Dermis microvascular lymphatic vessel endothelial cell (primary cell): ENCODE measurements around the gene STAT4. TPM values are rescaled to one million over a fixed set of nuclear protein-coding genes. Genes with fewer than 3 reads are reported as not detected.

ENCODE experiments used
- DNase-seq, 2 donors: peaks; one replicate each; pipeline versions ENCODE4 v3.0.0 to v3.0.0-alpha.2; 2010; ENCODE audit warnings: low read depth in 2 of 2
- total RNA-seq: library from RNA; depleted of rRNA; stranded (reverse); fragments of >200 nt; gene quantifications from 2 replicates; pipeline ENCODE4 v1.2.1, GENCODE V29; 2014

The STAT4 gene
- total RNA-seq, 1 donor from 2014 or later = 0.13 TPM

DNA sequence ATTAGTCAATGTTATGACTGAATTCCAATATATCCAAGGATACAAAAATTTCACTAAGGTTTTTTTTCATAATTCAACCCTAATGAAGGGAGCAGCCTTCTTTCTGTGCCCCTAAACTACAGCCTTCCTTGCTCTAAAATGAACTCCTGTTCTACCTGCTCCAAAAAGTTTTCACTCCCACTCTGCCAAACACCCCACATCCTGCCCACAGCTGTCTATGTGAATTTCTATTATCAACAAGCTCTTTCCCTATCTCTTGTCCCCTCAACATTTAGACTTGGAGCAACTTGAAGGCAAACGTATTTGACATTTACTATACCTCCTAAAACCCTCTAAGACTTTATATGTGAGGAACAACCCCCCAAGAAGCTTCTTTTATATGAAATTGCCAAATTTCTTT is 2.5 kb downstream of the STAT4 start:
- DNase-seq = no peak

DNA sequence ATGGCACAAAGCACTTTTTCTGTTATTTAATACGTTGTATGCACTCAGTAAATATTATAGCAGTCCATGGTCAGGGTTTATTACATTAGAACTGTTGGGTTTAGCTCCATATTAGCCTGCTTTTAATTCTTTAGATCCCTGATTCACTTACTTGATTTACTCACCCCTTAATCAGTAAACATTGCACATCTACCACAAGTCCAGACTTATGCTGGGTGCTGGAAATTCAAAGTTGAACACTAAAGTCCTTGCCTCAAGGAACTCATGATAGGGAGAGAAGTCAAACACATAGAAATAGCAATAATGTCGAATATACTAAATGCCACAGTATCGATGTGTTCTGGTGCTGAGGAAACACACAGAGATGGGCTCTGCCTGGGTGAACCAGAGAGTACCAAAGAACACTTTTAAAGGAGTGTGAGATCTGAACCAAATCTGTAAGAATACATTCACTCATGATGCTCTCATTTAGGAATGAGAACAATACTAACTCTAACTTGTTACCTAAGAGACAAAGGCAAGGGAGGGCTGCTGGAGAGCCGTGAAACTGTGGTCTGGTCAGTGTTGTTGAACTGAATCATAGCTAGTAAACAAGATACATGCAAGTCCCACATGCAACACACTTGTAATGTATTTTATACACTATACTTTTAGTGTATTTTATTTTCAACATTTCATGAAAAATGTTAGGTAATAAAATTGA is 4.9 kb downstream of the STAT4 start:
- no peak for DNase-seq

DNA sequence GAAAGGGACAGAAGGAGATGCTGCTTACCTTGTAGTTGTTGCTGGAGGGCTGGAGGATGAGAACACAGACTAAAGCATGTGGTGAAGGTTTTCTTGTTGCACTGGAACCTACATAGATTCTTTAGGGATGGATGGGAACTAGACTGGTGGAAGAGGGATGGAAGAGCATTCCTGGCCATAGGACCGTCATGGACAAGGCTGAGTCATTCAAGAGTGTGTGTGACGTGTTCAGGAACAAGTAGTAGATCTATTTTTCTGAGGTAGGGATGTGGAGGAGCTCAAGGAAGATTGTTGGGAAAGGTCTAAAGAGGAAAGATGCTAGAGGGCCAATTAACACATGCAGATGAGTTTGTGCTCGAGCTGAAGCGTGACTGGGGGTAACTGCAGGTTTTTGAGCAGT is 6.6 kb downstream of the STAT4 start:
- no peak for DNase-seq

DNA sequence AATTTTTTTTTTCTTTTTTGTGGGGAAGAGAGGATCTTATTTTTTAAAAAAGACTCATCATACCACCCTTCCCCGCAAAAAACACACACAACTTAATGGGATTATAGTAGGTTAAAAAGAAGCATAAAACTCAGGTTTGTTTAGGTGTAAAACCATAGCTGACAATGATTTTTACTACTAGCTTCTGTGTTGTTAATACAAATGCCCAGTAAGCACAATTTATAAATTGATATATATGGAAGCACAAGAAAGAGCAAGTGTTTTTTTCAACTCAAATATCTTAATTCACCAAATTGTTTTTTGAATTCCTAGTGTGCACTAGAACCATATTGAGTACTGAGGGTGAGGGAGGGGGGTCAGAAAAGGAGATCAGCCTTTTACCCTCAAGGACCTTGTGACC is 7.0 kb downstream of the STAT4 start:
- no peak for DNase-seq

DNA sequence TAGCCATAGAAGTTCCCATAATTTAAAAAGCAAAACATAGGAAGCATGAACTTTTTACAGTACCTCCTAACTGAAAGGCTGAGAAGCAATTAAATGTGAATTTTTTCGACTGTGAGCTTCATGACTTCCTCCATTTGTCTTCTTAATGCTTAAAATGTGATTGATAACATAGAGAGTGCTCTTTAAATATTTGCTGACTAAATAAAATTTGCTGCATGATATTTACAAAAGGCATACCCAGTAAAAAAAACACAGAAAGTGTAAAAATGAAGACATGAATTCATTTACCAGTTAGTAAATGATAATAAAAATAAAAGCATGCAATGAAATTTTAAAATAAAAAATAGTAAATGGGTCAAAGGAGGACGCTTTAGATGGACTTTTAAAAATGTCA is 21.9 kb downstream of the STAT4 start:
- DNase-seq = no peak

DNA sequence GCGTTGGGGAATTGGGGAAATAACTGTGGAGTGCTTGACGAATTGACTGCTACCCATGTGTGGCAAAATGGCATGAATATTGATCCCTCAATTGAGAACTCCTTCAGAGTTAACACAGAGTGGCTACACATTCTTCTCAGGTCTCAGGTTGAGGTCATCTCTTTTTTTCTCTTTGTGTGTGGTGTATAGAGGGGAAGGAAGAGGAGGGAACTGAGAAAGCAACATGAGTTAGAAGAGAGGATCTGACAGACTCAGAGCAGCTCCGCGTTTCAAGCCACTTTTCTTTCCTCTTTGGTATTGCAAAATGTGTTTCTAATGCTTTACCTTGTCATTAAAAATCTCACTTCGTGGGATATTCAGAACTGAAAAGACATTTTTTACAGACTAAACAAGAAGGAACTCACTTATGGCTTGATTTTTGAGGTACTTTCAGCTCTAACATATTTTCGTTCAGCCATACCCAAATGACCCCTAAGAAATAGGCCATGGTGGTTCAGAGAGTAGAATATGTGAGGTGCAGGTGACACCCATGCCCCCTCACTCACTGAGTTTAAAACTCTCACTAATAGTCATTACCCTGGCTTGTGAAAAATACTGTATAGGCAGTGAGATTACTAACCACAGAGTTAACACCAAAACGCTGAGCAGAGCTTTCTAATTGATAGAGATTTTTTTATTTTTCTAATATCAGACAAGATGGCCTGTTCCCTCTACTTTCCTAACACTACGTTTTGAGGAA is 22.5 kb downstream of the STAT4 start:
- DNase-seq = no peak

DNA sequence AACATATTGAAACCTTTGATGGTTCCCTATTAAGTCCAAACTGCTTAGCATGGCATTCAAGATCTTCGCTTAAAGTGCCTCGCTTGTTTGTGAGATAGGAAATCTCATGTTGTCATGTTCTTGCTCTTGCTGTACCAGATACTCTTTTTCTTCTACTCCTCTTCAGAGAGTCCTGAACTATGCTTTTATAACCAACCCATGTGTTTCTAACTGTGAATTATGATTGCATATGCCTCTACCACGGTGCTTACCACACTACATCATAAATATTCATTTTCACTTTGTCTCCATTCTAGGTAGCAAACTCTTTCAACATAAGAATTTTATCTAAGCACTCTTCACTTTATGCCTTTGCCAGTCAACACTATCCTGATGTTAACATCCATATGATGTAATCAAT is 23.6 kb downstream of the STAT4 start:
- no peak for DNase-seq

DNA sequence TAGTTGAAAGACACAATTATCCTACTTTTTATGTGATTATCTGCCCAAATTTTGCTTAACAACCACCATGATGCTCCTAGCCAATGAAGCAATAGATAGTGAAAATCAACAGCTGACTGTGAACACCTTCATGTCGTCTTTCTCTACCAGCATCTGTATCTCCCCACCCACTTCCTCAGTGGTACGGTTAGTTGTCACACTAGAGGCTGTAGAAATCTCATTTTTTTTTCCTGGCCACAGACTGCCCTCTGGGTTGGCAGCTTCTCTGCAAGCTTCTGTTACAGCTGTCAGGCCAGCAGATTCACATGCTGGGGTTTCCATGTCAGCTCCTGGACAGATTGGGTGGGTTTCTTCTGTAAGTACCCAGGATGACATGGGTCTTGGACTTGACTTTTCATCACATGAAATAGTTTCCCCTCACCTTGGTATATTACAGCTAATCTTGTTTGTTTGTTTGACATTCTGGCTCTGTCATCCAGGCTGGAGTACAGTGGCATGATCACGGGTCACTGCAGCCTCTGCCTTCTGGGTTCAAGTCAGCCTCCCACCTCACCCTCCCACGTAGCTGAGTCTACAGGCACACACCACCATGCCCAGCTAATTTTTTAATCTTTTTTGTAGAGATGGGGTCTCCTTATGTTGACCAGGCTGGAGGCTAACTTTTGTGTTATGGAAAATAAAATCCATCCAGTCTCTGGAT is 24.3 kb downstream of the STAT4 start:
- DNase-seq = no peak

DNA sequence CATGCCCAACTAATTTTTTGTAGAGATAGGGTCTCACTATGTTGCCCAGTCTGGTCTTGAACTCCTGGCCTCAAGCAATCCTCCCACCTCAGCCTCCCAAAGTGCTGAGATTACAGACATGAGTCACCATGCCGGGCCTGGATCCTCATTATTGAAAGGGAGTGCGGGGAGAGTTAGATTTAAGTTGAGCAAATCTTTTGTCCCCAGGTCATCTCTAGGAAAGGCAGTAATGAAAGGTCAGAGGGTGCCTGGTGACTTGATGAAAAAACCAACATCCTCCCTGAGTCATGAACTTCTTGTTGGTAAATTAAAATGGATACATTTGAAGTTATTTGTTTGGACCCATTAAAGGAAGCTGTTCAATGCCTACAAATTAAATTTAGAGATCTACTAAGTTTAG is 25.1 kb downstream of the STAT4 start:
- DNase-seq = no peak

DNA sequence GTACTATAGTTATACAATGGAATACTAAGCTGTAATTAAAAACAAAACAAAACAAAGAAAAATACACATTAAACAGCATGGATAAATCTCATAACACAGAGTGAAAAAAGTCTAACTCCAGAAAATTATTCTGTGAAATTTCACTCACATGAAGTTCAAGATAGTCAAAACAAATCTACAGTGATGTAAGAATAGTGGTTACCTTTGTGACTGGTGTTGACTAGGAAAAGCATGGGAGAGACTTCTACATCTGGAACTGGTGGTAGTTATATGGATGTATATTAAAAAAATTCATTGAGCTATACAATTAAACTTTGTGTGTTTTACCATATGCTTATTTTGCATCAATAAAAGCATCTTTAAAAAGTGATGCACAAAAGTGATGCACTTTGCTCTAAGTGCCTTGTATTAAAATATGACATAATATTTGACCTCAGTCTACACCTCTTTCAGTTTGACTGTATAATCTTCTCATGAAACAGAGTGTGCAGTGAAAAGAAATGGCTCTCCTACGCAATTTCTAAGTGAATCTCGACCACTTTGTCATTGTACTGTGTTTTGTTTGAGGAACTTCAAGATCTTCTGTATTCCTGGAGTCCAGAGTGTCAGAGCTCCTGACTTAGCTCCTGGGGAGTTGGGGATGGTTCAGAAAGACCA is 28.0 kb downstream of the STAT4 start:
- no peak for DNase-seq

DNA sequence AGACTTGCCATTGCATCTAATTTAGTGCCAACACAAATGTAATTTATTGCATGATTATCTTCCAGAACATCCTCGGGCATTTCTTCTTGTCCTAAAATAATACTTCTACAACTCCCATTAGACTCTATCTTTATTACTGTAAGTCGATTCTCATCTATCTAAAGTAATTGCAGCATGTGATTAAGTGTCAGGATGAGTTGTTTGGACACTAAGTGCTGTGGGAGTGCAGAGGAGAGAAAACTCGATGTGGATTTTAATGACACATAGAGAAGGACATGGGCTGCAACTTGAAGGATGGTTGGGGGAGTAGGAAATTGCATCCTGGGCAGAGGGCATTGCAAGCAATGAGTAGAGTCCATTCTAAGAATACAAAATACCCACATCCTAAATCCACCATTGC is 33.5 kb downstream of the STAT4 start:
- DNase-seq = no peak

DNA sequence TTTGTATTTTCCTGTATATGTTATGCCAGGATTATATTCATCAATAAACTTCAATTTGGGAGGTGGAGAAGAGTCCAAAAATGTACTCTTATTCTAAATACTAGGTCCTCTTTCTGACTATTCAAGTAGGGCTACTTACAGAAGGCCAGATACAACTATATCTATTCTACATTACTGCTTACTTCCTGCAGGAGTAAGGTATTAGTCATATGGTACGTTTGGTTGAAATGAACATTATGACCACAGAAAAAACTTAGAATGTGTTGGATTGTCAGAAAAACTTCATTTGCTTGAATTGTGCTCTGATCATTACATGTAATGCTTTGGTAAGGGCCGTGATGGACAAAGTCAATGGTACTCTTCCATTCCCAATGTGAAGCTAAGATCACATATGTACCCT is 35.0 kb downstream of the STAT4 start:
- DNase-seq = no peak

DNA sequence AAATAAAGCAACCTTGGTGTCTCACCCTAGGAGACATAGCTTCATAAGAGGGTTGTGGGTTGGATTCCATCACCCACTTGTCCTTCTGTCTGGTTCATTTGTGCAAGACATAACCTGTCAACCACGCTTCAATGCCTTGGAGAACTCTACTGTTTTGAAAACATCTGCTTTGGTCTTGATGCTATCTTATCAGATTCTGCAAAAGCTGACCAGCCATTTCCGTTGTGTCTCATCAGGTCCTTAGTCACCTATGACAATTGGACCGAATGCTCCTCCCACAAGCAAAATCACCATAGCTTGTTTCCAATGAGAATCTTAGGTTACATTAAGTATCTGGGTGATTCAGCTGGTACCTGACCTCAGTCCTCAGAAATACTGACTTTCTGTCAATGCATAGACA is 35.4 kb downstream of the STAT4 start:
- no peak for DNase-seq

DNA sequence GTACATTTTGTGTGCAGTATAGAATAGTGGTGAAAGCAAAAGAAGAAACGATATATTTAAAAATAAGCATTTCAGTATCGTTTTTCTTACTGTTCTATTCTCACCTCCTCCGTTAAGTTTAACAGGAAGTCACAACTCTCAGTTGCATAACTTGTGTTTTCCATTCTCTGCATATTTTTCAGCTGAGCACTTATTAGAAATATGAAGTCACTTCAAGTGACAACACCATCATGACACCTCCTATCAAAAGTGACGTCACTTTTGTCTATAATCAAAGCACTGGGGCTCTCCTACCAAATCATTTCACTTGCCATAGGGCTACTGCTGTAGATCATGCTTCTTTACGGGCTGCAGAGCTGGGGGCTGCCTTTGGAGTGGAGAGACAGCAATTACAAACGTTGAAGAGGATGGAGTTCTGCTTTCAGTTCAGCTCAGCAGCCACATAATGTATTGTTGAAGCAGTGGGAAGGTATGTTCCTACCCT is 36.3 kb downstream of the STAT4 start:
- no peak for DNase-seq

DNA sequence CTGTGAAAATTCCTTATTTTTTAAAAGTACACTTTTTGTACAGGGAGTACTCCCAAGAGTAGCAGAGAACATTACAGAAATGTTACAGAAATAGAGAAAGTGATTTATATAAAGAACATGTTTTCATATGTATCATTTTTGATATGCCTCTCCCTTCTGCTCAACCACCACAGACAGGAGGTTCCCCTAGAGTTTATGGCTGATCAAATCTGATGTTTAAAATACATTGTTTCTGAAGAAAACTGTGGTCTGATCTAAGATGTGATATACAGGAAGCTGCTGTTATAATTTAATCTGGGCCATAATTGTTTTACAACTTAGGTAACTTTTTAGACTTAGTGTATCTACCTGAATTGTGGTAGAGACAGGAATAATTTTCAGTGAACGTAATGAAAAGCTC is 37.0 kb downstream of the STAT4 start:
- no peak for DNase-seq

DNA sequence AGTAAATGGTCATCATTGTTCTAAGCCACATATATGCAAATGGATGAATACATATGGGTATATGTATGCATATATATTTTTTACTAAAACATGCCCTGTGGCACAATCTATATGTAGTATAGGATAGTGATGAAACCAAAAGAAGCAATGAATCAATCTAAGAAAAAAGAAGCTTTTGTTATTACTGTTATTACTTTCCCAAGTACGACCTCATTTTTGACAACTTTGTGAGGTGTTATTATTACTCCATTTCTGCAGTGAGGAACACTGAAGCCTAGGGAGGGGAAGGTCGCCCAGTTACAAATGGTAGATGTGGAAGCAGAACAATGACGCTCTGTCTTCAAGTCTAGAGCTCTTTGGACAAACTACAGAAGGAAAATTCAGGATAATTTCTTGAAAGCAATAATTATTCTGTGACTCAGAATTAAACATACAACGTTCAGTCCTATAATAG is 38.3 kb downstream of the STAT4 start:
- DNase-seq = no peak

DNA sequence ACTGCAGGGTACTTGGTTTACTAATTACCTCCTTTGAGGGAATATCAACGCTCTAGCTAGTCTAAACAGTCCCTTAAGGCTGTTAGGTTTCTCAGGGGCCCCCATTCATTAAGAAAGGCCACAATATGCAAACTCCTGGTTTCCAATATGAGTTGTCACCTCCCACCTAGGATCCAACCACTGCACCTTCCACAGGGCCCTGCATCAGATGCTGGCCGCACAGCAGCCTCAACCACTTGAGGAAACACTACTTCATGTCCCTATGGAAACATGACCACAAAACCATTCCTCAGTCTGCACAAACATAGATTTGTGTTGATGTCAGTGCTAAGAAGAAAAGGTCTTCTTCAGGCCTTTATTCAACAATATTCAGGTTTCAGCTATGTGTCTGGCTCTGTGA is 40.9 kb downstream of the STAT4 start:
- DNase-seq = no peak

DNA sequence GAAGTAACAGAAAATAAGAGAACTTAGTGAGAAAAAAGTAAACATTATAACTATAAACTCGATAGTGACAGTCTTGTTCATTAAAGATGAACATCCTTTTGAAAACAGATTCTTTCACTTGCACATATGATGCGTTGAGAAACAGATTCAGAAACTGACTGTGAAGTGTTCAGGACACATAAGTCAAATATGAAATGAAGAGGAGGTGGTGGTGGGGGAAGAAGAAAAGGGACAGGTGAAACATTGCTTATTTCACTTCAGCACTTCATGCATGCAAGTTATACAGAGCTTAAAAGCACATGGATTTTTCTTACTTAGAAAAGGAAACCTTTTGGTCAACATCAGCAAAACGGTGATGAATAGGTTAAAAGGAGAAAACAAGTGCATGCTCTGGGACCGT is 42.5 kb downstream of the STAT4 start:
- DNase-seq = no peak

DNA sequence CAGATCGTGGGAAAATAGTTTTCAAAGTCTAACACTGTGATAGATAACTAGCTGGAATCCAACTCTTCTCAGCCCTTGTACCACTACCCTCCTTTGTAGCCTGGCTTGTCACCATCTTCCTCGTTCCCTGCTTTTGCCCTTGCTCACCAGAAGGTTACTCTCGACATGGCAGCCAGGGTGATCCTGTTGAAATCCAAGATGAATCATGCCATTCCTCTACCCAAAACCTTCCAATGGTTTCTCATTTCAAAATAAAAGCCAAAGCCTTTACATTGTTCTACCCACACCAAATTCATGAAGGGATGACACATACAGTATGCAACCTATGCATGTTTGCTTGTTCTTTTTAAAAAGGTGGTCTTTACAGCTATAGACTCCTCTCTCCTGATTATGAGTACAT is 45.7 kb downstream of the STAT4 start:
- no peak for DNase-seq

DNA sequence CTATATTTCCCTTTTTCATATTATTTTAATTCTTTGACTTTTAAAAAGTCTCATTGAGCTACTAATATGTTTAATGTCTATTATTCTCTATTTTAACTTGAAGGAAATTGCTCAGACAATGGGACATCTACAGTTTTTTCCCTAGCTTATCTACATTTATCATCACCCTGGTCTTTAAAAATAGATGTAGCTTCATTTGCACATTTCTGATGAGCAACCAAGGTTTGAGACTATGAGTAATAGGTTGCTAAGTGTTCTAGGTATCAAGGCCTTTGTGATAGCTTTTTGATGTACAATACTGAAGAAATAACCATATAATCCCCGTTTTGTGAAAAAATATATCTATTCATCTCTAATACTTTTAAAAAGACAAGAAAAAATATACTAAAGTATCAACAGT is 47.0 kb downstream of the STAT4 start:
- no peak for DNase-seq

DNA sequence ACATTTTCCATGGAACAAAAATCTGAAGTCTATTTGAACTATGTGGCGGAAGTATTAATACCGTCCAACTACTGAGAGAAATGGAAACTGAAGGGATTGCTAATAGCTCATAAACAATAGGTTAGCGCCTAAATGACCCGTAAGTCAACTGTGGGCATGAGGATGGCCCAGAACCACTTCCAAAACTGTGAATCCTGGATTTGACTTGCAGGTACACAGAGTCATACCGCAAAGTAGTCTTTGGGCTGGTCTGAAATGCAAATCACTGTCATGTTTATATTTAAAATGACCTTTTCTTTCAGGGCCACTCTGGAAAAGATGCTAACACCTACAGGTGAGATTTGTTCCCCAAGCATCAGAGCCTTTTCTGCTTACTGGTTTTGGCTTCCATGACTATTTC is 50.6 kb downstream of the STAT4 start:
- no peak for DNase-seq

DNA sequence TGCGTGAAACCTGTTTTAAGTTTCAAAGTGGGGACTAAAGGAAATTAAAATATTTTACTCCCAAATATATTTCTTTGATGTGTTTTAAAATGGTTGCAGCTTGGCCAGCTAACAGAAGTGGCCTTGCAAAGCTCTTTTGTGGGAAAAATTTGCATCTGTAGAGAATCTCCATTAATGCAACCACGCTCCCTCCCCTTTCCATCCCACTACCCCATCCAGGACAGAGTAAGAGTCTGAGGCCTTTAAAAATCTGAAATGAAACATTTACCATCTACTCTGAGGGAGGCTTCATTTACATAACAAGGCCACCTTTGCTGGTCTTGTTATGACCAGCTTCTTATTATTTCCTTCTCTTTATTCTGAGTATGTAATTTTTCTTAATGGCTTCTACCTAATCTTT is 63.5 kb downstream of the STAT4 start:
- no peak for DNase-seq
